GM21619 (cell line): ENCODE data around the gene EPHX1.
A peak's percentile ranks its signal among the peaks of the same experiment; 100 is the strongest.

ENCODE experiments used
- ATAC-seq: cut with Tn5 transposase; IDR thresholded peaks from one replicate; pipeline ENCODE4 v1.9.1; 2021; ENCODE audit not compliant: unreplicated experiment

The EPHX1 gene

DNA sequence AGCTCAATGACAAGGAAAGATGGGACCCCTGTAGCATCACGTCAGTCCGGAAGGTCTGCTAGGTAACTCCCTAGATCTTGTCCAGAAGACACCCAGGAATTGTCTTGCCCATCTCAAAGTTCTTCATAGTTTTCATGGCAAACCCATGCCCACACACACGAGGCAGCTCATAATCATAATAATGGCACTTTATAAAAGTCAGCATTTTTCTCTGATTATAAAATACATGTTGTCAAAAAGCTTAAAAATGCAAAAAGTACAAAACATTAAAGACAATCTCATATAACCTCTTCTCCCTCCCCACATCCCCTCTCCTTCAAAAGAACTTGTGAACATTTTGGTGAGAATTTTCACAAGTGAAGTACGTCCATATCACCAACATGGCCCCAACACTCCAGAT is 30.8 kb downstream of the EPHX1 start:
- ATAC-seq, result no peak

DNA sequence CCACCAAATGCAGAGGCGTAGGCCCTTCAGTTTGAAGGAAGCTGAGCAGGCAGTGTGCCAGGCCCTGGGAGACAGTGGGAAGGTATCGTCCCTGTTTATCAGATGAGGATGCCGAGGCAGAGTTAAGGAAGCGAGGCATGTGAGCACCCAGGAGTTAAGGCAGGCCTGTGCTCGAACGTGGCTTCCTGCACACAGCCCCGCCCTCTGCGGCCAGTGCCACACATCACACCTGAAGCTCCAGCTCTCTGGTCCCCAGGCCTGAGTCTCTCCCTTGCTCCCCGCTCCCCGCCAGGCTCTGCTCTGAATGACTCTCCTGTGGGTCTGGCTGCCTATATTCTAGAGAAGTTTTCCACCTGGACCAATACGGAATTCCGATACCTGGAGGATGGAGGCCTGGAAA is 32.1 kb downstream of the EPHX1 start:
- no peak for ATAC-seq

DNA sequence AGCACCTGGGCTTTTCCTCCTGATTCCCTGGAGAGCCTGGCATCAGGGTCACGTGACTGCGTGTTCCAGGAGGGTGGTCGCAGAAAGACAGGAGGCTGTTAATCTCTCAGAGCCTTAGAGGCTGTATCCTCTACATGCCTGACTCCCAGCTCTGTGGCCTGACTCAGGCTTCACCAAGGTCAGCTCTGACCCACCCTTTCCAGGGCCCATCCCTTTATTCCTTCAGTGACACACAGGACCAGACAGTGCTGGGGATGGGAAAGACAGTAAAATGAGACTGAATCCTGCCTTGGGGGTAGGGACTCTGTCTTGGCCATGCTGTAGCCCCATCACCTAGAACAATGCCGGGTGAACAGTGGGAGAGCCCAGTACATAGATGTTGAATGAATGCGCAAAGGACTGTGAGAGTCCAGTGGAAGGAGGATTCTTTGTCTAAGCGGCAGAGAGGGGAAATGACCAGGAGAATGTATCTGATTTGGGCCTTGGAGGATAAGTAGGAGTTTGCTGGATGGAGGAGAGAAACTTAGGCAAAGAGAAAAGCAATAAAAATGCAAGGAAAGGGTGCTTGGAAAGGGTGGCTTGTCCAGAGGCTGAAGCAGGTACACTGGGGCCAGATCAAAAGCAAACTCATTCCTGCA is 33.0 kb downstream of the EPHX1 start:
- ATAC-seq, result no peak

DNA sequence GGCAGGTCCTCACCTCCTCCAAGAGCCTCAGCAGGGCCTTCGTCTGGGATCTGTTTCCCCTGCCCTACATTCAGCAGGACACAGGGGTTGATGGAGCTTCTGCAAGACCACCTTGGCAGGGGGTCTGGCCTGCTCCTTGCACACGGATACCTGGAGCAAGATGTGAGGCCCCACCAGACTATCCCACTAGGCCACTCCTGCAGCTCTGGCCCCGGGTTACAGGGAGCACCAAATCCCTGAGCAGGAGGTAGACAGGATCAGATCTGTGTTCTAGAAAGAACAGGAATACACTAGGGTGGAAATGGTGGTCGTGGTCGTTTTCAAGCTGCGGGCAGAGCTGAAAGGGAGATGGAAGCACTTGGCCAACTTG is 33.5 kb downstream of the EPHX1 start:
- ATAC-seq, result no peak

DNA sequence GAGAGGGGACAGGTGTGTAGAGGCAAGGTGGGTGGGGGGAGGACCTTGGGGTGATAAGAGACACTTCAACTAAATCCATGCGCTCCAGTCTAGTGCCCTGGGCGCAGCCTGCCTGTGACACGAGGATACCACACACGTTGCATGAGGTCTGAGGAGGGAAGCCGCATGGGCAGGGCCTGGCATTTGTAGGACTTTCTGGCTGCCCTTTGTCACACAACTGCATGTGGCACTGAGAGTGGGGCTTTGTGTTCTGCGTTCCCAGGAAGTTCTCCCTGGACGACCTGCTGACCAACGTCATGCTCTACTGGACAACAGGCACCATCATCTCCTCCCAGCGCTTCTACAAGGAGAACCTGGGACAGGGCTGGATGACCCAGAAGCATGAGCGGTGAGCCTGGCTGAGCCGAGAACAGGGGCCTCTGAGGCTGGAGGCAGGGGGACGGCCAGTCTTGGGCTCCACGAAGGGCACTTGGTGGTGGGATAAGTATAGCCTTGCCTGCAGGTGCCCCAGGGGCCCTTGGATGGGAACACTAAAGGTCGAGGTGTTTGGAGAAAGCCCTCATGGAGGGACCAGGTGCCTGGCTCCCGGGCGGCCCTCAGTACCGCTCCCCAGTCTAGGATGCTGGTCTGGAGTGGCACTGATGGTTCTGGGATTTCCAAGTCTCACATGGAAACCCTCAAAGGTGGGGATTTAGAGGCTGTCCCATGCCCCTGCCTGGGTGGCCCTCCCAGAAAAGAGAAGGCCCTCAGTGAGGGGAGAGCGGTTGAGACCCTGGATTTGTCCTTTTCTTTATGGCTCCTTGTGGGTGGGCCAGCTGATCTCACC is 34.5 kb downstream of the EPHX1 start:
- ATAC-seq, result no peak

DNA sequence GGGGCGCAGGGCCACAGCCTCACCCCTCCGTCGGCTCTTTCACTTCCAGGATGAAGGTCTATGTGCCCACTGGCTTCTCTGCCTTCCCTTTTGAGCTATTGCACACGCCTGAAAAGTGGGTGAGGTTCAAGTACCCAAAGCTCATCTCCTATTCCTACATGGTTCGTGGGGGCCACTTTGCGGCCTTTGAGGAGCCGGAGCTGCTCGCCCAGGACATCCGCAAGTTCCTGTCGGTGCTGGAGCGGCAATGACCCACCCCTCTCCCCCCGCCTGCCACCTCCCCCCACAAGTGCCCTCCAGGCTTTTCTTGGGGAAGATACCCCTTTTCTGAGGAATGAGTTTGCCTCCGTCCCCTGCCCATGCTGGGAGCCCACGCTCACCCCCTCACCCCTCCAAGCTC is 35.2 kb downstream of the EPHX1 start:
- no peak for ATAC-seq

DNA sequence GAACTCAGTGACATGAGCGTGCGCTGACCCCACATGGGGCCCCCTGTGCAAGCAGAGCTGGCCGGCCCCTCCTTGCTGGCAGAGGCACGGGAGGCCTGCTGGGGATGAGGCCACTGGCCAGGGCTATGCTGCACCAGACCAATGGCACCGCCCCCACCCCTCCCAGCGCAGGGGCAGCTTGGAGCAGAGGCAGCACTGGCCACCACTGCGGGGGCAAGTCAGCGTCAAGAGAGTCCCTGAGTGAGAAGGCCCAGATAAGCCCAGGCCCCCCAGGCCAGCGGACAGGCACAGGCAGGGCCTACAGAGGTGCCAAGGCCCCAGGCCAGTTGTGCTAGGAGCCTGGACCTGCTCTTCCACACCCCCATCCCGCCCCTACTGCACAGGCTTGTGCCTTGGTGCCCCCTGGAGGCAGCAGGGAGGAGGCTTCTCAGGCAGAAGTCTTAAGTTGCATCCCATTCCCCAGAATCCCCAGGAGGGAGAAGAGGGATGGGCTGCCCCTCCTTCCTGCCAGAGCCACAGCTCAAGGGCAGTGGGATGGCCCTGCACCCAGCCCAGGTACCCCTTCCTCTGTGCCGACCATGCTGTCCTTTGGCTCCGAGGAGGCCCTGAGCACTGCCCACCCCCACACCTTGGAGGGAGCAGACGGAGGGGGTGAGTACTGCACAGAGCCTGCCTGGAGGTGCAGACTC is 35.8 kb downstream of the EPHX1 start:
- no peak for ATAC-seq

DNA sequence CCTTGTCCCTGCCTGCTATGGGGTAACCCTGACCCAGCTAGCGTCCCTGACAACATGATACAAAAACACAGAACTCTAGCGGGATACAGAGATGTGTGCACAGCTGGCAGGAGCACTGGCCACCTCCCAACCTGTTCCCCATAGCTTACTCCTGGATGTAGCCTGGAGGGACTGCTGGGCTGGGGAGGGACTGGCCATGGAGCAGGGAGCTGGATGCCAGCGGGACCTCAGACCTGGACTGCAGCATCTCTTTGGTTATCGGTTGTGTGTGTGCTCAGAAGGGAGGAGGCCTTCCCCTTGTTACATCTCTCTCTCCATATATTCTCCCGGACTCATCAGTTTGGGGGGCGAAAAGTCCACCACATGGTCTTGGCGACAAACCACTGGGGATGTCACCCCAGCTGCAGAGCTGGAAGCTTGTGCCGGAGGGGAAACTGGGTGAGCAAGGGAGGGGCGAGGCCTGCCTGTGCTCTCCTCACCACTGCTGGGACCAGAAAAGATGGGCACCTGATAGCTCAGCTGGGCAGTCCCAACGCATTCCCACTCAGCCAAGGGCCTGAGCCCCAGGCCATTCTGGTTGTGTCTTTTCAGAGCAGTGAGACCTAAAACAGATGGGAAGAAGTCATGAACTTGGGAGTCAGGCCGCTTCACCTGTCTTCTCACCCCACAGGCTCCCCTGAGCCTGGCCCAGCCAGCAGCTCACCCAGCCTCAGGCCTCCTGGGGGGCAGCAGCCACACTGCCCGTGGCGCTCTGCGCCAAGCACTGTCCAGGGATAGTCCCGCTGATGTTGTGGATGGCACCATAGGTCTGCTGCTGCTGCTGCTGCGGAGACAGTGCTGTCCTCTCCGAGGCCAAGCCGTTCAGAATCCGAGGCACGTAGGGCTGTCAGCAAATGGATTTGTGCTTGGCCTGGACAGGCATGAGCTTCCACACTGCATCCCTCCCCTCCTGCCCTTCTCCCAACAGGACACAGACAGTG is 36.7 kb downstream of the EPHX1 start:
- ATAC-seq, result no peak

DNA sequence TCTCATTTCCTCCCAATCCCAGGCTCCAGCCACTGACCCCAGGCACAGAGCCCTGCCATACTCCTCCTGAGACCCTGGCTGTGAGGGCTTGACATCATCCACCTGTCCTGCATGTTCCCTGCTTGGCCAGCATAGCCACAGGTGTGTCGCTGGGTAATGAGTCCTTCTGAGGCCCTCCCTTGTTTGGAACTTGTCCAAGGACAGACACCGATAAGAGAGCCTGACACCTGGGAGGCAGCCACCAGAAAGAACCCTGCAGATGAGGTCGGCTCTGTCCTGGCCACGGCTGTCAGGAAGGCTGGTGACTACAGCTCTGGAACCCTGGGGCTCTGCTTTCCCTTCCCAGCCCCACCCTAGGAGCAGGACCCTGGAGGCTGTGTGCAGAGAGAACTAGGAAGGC is 37.7 kb downstream of the EPHX1 start:
- ATAC-seq, result no peak

DNA sequence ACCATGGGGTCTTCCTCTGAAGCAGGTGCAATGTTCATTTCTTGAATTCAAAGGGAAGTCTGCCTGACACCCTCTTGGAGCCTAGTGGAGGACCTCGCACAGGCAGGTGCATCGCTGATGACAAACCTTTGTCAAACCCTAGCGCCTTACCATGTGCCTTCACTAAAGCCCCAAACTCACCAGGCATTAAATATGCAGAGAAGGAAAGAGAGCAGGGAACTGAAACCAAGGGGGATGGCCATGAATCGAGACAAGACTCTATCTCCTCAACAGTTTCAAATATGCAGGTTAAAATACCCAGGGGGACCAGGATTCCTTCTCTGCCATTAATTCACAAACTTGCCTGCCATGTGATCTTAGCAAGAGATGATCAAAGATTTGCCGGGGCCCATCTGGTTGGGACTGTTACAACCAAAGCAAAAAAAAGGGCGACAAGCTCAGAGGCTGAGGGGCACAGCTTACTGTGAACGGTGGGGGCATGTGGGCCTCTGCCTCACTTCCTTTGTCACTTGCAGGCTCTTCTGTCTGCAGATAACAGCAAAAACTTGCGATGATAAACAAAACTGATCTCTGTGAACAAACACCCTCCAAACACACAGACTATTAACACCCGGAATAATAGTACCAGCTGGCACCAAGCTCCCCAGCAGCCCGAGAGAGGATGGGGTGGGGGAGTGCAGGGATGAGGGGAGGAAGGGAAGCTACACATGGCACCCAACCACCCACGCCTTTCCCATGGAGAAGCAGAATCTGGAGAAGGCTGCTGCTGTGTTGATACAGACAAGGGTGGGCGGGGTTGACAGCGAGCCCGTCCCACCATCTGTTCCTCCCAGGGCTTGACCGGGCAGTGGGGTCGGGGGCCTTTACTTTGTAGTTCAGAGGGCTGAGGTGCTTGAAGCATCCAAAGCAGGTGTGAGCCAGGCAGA is 38.4 kb downstream of the EPHX1 start:
- ATAC-seq, result peak; percentile 71

DNA sequence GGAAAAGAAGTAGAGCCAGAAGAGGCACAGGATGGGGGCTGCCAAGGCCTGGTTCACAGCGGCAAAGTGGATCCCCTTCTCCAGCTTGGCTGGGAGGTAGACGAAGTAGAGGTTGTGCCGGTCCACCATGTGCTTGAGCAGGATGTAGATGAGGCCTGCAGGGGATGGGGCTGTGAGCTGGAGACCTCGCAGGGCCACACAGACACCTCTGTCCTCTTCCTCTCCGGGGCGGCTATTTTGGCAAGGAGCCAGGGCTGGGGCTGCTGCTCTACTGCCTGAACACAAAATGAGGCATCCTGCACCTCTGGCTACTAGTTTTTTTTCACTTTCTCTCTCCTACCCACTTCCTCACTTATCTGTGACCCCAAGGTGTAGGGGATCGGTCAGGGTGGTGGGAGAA is 40.0 kb downstream of the EPHX1 start:
- no peak for ATAC-seq

DNA sequence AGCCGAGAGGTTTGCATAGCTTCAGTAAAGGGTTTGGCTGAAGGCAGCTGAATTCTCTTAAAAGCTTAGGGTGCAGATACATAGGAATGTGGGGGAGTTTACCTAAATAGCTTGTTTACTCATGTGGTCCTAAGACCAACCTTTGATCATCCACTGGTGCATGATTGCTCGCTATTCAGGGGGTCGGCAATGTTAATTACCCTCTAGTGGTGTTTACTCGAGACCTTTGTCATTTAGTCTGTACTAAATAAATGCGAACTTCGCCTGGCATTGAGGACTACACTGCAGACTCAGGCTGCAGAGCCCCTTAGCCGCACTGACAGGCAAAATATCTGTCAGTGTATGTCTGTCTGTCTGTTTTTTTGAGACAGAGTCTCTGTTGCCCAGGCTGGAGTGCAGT is 40.4 kb downstream of the EPHX1 start:
- ATAC-seq, result no peak

DNA sequence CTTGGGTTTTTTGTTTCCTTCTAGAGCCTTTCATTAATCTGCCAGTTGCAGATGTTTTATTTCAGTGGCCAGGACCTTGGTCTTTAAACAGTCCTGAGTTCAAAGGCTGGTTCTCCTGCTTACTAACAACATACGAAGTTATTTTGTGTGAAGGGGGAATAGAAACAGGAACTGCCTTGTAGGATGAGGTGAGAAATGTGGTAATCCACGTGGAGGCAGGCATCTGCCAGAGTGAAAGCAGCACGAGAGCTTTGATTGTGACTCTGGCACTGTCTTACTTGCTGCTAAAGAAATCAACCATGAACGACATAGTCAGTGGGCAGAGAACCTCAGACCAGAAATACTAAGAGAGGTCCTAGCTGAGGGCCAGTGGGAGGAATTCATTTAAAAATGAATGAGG is 41.9 kb downstream of the EPHX1 start:
- ATAC-seq, result peak; percentile 46

DNA sequence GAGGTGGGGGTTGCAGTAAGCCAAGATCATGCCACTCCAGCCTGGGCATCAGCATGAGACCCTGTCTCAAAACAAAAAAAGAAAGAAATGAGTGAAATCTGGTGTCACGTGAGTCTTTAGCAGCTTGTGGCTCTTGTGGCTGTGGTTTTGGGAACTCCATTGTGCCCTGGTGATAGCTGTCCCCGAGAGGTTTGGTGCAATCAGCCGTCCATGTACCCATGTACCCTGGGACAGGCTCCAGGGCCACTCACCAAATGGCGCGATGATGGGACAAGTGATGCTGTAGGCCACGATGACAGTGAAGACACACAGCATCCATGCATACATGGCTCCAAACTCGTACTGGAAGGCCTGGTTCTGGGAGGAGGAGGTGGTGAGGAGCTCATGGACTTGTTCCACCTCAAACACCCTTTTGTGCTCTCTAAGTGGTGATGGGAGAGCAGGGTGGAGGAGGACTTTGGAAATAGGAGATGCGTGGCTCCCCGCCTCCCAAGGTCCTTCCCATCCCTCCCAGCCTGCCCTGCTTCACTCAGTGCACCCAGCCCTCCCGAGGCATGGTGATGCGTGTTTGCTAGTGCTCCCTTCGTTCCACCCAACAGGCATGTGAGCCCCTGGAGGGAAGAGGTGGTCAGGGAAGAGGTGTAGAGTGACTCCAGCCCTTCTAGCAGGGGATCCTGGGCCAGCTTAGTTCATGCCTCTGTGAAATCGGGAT is 42.6 kb downstream of the EPHX1 start:
- no peak for ATAC-seq

DNA sequence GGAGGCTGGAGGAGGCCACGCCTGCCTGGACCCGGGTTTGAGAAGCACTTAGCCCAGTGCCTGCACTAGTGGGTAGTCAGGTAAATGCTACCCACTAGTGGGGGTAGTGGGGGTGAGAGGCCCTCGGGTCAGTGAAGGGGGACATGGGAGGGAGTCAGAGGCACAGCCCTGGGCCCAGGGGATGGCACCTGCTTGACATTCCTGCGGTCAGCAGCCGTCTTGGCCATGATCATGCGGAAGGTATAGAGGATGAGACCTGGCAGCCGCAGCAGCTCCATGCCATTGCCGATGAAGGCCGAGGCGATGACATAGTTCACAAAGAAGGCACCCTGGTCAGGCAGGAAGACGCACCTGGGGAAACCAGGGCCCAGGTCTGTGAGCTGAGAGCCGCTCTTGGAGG is 43.5 kb downstream of the EPHX1 start:
- ATAC-seq, result no peak

DNA sequence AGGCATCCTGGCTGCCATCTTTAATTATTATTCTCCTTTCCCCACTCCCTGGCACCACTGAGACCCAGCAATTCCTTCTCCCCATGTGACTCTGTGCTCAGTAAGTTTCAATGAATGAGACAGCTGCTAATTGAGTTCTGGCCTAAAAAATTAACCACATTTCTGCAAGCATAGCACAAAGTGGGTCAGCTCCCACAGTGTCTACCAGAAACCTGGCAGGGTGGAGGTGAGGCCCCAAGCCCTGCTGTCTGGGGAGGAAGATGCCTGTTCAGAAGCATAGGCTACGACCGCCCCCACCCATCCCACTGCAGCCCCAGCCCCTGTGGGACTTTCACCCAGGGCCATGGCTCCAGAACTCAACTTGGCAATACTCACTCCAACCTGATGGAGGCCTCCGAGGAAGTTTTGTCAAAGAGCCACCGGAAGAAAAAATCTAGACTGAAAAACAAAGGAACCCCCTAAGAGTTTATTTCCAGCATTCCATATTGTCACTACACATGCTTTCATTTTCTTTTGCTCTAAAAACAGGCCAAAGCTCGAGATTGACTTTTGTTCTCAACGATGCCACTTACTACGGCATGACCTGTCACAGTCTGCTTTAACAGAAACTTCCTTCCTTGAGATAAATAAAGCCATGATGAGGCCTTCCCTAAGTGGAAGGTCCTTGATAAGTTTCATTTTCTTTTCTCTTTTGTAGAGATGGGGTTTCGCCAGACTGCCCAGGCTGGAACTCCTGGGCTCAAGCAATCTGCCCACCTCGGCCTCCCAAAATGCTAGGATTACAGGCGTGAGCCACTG is 45.8 kb downstream of the EPHX1 start:
- no peak for ATAC-seq

DNA sequence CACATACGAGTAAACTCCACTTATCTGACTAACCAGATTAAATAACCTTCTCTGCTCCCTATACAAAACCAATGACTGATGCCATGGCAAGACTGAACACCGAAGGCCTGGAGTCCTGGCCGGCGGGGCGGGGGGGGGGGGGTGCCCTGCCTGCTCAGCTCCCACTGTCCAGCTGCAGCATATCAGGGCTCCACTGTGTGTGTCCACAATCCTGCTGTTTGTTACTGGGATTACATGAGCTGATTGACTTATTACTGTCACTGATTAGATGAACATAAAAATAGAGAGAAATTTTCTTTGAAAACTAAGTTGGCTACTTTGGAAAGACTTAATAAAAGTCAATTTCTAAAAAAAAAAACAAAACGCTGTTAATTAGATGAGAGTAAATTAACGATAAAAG is 47.3 kb downstream of the EPHX1 start:
- ATAC-seq, result no peak

DNA sequence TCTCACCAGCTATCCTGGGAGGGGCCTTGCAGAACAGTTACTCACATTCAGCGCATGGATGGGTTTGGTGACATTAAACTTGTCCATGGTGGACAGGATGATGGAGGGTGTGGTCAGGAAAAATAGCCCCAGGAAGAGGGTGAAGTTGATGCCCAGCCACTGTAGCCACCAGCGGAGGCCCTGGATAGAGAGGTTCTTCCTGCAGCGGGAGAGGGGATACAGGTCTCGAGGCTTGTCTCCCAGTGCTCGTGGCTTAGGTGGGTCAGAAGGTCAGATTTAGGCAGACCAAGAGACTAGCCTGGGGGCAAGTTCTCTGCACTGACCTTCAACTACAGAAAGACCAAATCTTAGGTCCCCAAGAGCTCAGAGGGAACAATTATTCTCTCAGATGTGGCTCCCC is 49.2 kb downstream of the EPHX1 start:
- ATAC-seq, result no peak

DNA sequence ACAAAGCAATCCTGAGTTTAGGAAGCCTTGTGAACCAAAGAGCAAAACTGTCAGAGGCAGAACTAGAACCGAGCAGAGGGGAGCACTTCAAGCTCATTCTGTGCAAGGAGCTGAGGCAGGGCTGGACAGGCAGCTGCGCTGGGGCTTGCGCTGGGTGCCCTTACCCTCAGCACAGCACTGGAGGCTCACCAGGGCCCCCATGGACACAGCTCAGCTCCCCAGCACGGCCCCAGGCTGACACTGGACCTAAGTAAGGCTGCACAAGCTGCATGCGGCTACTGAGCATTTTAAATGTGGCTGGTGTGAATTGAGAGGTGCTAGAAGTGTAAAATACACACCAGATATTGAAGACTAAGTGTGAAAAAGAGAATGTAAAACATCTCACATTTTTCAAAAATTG is 50.2 kb downstream of the EPHX1 start:
- ATAC-seq, result no peak
